ENCODE measurements around the gene PLCG1.
A peak's percentile ranks its signal among the peaks of the same experiment; 100 is the strongest.

PLCG1 gene

DNA sequence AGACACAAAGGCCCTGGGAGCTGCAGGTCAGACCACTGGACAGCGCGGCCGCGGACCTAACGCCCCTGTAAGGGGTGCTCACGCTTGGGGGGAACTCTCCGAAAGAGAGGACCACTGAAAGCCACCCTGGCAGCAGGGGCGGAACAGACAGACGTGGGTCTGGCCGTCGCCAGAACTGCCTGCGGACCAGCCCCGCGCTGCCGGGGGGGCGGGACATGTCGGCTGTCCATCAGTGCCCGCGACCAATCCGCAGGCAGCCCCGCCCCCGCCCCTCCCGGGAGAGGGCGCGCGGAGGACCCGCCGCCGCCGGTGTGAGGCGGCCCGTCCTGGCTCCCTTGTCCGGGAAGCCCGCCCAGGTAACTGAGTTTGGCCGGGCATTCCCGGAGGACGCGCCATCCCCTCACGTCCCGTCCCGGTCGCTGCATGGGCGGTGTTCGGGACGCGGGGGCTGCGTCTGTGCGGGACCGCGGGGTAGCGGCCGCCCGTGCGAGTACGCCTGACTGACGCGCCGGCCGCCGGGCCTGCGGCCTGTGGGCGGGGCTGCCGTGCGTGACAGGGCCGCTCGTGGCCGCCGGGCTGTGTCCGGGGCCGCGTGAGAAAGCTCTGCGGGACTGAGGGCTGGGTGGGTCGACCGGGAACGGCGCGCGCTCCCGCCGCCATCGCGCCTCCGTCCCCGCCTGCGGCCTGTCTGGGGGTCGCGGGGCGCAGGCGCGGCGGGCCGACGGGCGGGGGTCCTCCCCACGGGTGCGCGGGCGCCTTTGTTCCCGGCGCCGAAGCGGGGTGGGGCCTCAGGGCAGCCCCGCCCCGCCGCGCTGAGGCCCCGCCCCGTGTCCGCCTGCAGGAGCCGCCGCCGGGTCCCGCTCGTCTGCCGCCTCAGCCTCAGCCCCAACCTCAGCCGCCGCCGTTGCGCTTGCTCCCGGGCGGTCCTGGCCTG, at the start of gene PLCG1:
PLCG1 (plus strand) TSS at position 864 of the 934 bp plus-strand sequence. CDS start 99 bp downstream, outside the sequence.
- peaks cover 37% of the 10 kb centered on the region for H3K79me2 ChIP-seq (ENCODE audit: insufficient read depth, low read length)
- peak within 1 kb of the TSS; percentile 50 for H3K27ac ChIP-seq (ENCODE audit: low read depth, low read length)
- peaks cover 5% of the 10 kb centered on the region; the same call in 1 of the 2 replicates for H3F3A ChIP-seq (ENCODE audit: insufficient read depth)
- H3K4me3 ChIP-seq (ENCODE audit: insufficient read depth, low read length, poor library complexity, severe bottlenecking): peak within 1 kb of the TSS; percentile 72
- peak within 1 kb of the TSS; percentile 80 for H3K9ac ChIP-seq (ENCODE audit: low read length)
- H3K9me3 ChIP-seq (ENCODE audit: insufficient read depth, low read length): no peaks in the 10 kb centered on the region
- no peak for TF ChIP-seq EZH2phosphoT487 (conservative IDR thresholded peaks at IDR 0.05; ENCODE audit: low read length)
- TF ChIP-seq, protein P1, sequence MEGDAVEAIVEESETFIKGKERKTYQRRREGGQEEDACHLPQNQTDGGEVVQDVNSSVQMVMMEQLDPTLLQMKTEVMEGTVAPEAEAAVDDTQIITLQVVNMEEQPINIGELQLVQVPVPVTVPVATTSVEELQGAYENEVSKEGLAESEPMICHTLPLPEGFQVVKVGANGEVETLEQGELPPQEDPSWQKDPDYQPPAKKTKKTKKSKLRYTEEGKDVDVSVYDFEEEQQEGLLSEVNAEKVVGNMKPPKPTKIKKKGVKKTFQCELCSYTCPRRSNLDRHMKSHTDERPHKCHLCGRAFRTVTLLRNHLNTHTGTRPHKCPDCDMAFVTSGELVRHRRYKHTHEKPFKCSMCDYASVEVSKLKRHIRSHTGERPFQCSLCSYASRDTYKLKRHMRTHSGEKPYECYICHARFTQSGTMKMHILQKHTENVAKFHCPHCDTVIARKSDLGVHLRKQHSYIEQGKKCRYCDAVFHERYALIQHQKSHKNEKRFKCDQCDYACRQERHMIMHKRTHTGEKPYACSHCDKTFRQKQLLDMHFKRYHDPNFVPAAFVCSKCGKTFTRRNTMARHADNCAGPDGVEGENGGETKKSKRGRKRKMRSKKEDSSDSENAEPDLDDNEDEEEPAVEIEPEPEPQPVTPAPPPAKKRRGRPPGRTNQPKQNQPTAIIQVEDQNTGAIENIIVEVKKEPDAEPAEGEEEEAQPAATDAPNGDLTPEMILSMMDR (IDR thresholded peaks at IDR 0.05; ENCODE audit: insufficient read depth, low read length, poor library complexity, severe bottlenecking): no peak
- no peaks in the 10 kb centered on the region; the same call in 1 of the 2 replicates for H4K20me1 ChIP-seq (ENCODE audit: low read depth, low read length)
- peak within 1 kb of the TSS; percentile 79 for H2AFZ ChIP-seq (ENCODE audit: low read depth, low read length, severe bottlenecking)
- no peaks in the 10 kb centered on the region for H3K9me2 ChIP-seq (replicated peaks; ENCODE audit: insufficient read depth, low read length)
- no peaks in the 10 kb centered on the region for H3K36me3 ChIP-seq (ENCODE audit: low read length)
- H3K4me2 ChIP-seq (ENCODE audit: low read depth, low read length, poor library complexity, severe bottlenecking): peak within 1 kb of the TSS; percentile 75
- no peaks in the 10 kb centered on the region for H3K27me3 ChIP-seq (ENCODE audit: low read length)

DNA sequence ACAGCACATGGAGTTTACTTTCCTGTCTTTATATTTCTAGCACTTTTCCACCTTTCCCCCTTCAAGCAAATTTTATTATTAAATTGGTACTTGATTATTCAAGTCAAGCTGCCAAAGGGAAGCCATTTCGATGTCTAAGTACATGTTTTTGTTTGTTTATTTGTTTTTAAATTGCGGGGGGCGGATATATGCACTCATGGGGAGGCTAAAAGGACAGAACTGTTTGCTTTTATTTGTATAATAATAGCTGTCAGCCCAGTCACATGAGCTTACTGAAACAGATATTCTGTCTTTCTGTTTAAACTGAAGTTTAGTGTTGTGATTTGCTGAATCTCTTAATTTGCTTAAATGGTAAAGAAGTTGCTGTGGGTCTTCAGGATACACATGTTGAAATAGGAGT, 49.6 kb upstream of the PLCG1 start:
- no peaks in the 10 kb centered on the region for H3K9me3 ChIP-seq (ENCODE audit: insufficient read depth, low read length)
- H3K36me3 ChIP-seq (ENCODE audit: low read length): peaks cover 36% of the 10 kb centered on the region
- H3K27me3 ChIP-seq (ENCODE audit: low read length): no peaks in the 10 kb centered on the region
- H3K9ac ChIP-seq (ENCODE audit: low read length): no peak overlapping the region
- peaks cover 5% of the 10 kb centered on the region; the same call in 1 of the 2 replicates for H3F3A ChIP-seq (ENCODE audit: insufficient read depth)
- no peak overlapping the region for H2AFZ ChIP-seq (ENCODE audit: low read depth, low read length, severe bottlenecking)
- no peak overlapping the region for H3K27ac ChIP-seq (ENCODE audit: low read depth, low read length)
- H3K4me3 ChIP-seq (ENCODE audit: insufficient read depth, low read length, poor library complexity, severe bottlenecking): no peak overlapping the region
- H3K4me2 ChIP-seq (ENCODE audit: low read depth, low read length, poor library complexity, severe bottlenecking): no peak overlapping the region
- no peaks in the 10 kb centered on the region for H4K20me1 ChIP-seq (ENCODE audit: low read depth, low read length)
- no peaks in the 10 kb centered on the region; the same call in 1 of the 2 replicates for H3K79me2 ChIP-seq (ENCODE audit: insufficient read depth, low read length)
- no peak for TF ChIP-seq EZH2phosphoT487 (conservative IDR thresholded peaks at IDR 0.05; ENCODE audit: low read length)
- TF ChIP-seq, protein P1 (IDR thresholded peaks at IDR 0.05; ENCODE audit: insufficient read depth, low read length, poor library complexity, severe bottlenecking): no peak
- no peaks in the 10 kb centered on the region for H3K9me2 ChIP-seq (replicated peaks; ENCODE audit: insufficient read depth, low read length)

GRCh38 chr20:41089555-41089954, 47.8 kb upstream of the PLCG1 start:
- Histone ChIP-seq H3K27ac (ENCODE audit: low read depth, low read length) (no peak overlapping the region), H3F3A (ENCODE audit: insufficient read depth) (peaks cover 10% of the 10 kb centered on the region), H3K4me2 (ENCODE audit: low read depth, low read length, poor library complexity, severe bottlenecking) (no peak overlapping the region), H3K9ac (ENCODE audit: low read length) (no peak overlapping the region), H3K9me2 (replicated peaks; ENCODE audit: insufficient read depth, low read length) (no peaks in the 10 kb centered on the region), H3K4me3 (ENCODE audit: insufficient read depth, low read length, poor library complexity, severe bottlenecking) (no peak overlapping the region), H3K79me2 (ENCODE audit: insufficient read depth, low read length) (no peaks in the 10 kb centered on the region; the same call in 1 of the 2 replicates), H4K20me1 (ENCODE audit: low read depth, low read length) (no peaks in the 10 kb centered on the region), H3K27me3 (ENCODE audit: low read length) (no peaks in the 10 kb centered on the region), H2AFZ (ENCODE audit: low read depth, low read length, severe bottlenecking) (no peak overlapping the region), H3K9me3 (ENCODE audit: insufficient read depth, low read length) (no peaks in the 10 kb centered on the region), H3K36me3 (ENCODE audit: low read length) (peaks cover 27% of the 10 kb centered on the region)
- TF ChIP-seq, protein P1 (IDR thresholded peaks at IDR 0.05; ENCODE audit: insufficient read depth, low read length, poor library complexity, severe bottlenecking): no peak
- TF ChIP-seq EZH2phosphoT487 (conservative IDR thresholded peaks at IDR 0.05; ENCODE audit: low read length): no peak

Data from SU-DHL-6 (cell line).